HFF-Myc (cell line): ENCODE data around the gene NRIP3.
"Not testable (repeated sequence)": the region's sequence is repeated elsewhere in the genome, so short reads cannot be mapped to it uniquely, and the experiment has no call there.

Experiments
- DNase-seq: peaks from one replicate; pipeline ENCODE4 v3.0.0-alpha.2; 2011; ENCODE audit warnings: low read depth; ENCODE audit errors: extremely low read depth
- H3K4me3 ChIP-seq: replicated peaks from 2 replicates; pipeline ENCODE4 v1.5.1; 2011; ENCODE audit warnings: low read depth, mild to moderate bottlenecking, control low read depth, low read length
- TF ChIP-seq, protein P1 (sequence below): IDR thresholded peaks from 2 replicates; pipeline ENCODE4 v1.5.1; 2012; ENCODE audit warnings: mild to moderate bottlenecking, low read depth, low read length, control low read depth; ENCODE audit errors: missing control alignments

The NRIP3 gene

DNA sequence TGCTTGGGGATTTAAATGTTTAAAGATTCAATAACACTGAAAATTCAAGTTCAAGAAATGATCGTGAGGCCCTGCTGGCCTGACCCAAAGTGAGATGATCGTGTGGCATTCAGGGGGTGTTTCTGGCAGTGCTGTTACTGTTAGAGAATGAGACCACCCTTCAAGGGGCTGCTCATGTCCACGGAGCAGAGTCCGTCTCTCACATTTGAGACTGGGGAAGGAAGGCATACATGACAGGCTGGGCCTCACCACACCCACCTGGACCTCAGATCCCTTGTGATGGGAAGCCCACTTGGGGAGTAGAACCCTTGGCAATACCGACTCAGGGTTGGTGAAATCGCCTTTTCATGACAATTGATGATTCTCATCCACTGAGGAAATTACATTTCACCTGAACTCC, 16.1 kb upstream of the NRIP3 start:
- H3K4me3 ChIP-seq: no peak overlapping the region
- no peak for DNase-seq
- TF ChIP-seq, protein P1, sequence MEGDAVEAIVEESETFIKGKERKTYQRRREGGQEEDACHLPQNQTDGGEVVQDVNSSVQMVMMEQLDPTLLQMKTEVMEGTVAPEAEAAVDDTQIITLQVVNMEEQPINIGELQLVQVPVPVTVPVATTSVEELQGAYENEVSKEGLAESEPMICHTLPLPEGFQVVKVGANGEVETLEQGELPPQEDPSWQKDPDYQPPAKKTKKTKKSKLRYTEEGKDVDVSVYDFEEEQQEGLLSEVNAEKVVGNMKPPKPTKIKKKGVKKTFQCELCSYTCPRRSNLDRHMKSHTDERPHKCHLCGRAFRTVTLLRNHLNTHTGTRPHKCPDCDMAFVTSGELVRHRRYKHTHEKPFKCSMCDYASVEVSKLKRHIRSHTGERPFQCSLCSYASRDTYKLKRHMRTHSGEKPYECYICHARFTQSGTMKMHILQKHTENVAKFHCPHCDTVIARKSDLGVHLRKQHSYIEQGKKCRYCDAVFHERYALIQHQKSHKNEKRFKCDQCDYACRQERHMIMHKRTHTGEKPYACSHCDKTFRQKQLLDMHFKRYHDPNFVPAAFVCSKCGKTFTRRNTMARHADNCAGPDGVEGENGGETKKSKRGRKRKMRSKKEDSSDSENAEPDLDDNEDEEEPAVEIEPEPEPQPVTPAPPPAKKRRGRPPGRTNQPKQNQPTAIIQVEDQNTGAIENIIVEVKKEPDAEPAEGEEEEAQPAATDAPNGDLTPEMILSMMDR: no peak

DNA sequence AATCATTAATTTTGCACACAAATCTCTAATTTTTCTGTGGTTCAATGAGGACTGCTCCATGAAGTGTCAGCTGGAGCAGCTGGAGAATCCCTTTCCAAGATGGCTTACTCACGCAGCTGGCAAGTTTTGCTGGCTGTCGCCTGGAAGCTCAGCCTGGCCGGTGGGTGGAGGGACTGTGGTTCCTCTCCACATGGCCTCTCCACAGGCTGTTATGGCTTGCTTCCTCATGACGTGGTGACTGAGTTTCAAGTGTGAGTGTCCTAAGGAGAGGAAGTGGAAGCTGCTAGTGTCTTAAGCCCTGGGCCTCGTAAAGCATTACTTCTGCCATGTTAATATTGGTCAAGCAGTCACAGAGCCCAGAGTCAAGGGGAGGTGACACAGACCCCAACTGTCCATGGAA, 14.0 kb upstream of the NRIP3 start:
- DNase-seq: no peak
- H3K4me3 ChIP-seq: no peak overlapping the region
- TF ChIP-seq, protein P1: no peak

DNA sequence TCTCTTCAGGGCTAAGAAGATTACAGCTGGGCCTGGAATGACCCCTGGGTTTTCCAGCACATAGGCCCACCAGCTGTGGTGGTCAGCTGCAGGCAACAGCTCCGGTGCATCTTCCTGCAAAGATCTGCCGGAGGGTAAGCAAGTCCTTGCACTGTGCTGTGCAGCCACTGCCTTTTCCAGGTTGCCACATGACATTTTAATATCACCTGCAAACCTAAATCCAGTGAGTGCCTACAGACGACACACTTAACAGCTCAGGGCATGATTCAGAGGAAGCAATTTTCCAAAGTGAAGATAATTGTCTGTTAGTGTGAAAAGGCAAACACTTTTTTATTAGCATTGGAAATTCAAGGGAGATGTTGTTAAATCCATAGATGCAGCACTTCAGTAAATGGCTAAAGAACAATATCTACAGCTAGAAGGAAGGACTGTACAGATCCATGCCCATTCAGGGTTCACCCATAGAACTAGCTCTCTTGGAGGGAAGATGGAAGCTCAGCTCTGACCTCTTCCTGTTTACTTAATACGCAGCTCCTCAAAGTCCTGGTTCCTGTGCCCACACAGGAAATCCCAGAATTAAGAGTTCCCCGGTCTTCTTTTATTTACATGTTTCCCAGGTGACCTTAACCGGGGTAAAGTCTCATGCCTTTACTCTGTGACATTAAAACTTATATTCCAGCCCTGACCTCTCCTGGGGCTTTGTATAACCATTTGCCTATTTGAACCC, 13.3 kb upstream of the NRIP3 start:
- TF ChIP-seq, protein P1: no peak
- H3K4me3 ChIP-seq: no peak overlapping the region
- DNase-seq: no peak

DNA sequence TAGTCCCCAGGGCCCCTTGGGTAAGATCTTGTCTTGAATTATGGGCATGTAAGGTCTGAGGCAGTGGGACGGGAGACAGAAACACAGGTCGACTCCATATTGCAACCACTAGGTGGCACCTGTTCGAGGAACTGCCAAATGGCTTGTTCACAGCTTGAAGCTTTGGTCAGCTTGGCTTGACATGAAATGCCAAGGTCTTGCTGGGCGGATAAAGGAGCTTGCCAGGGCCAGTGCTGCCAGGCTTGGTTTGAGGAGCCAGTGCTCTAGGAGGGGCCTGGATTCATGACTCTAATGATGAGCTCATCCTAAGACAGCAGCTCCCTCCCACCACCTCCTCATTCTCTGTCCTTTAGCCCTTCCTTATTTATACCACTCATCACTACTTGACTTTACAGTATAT, 11.9 kb upstream of the NRIP3 start:
- TF ChIP-seq, protein P1: peak; percentile 86
- H3K4me3 ChIP-seq: no peak overlapping the region
- DNase-seq: peak; percentile 58

DNA sequence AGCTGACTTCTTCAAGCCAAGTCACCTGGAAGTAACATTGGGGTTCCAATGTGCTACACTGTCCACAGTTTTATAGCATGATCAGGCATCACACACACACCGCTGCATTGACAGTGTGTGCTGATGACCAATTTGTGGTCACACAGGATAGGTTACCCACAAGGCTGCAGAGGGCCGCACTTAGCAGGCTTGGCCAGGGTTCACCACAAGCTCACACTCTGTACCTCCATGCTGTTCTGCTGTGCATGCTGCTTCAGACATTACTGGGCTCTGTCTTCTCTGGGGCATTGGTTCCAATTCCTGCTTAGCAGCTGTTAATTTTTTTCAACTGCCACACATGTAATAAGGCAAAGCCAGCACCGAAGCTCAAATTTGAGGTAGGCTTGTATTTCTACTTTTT, 11.0 kb upstream of the NRIP3 start:
- TF ChIP-seq, protein P1: no peak
- no peak for DNase-seq
- H3K4me3 ChIP-seq: no peak overlapping the region

DNA sequence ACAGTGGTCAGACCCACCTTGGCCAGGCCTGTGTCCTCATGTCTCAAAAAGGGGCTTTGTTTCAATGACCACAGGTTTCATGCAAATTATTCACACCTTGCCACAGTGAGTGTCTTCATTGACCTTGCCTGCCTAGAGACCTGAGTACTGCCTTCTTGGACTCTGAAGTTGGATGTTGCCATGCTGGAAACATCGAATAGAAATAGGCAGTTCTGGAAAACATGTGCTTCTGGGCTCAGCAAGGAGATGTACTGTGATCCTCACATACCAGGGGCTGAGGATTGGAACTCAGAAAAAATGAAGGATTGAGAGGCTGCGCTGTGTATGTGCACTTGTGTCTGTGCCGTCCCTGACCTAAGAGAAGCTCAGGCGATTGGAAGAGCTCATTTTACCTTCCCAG, 9.6 kb upstream of the NRIP3 start:
- no peak overlapping the region for H3K4me3 ChIP-seq
- TF ChIP-seq, protein P1: no peak

DNA sequence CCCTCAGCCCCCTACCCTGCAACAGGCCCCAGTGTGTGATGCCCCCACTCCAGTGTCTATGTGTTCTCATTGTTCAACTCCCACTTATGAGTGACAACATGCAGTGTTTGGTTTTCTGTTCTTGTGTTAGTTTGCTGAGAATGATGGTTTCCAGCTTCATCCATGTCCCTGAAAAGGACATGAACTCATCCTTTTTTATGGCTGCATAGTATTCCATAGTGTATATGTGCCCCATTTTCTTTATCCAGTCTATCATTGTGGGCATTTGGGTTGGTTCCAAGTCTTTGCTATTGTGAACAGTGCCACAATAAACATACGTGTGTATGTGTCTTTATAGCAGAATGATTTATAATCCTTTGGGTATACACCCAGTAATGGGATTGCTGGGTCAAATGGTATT, 5.7 kb upstream of the NRIP3 start:
- not testable (repeated sequence) for H3K4me3 ChIP-seq, DNase-seq

More for the DNA sequence above, 9.6 kb upstream of the NRIP3 start:
- DNase-seq: no peak
